IPS-NIHi11 (cell line): ENCODE data around the gene DAAM1.

Experiments
- DNase-seq: peaks from one replicate; pipeline ENCODE4 v3.0.0; 2012; ENCODE audit warnings: mixed read lengths, low spot score

Gene DAAM1

DNA sequence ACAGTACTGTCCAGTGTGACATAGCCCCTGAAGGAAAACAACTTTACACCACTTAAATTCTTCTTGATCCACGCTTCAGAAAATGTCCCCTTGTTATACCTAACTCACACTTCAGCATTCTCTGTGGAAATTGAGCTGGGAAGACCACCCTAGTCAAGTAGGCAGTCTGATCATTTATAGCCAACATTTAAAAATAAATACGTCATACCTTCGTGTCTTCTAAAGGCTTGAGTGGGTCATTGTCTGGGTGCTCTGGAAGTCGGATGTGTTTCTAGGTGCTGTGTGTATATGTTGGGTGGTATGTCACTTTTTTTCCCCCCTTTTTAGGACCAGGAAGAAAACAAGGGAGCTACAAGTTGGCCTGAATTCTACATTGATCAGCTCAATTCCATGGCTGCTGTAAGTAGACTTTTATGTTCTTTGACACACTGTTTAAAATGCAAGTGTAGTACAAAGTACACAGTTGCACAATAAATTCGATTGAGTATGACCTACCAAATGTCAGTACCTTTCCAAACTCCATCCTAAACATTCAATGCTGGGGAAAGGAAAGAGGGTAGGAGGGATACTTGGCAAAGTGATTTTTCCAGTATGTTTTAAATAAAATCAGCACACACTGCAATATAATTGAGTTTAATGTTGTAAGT, 126.6 kb downstream of the DAAM1 start:
- no peak for DNase-seq

DNA sequence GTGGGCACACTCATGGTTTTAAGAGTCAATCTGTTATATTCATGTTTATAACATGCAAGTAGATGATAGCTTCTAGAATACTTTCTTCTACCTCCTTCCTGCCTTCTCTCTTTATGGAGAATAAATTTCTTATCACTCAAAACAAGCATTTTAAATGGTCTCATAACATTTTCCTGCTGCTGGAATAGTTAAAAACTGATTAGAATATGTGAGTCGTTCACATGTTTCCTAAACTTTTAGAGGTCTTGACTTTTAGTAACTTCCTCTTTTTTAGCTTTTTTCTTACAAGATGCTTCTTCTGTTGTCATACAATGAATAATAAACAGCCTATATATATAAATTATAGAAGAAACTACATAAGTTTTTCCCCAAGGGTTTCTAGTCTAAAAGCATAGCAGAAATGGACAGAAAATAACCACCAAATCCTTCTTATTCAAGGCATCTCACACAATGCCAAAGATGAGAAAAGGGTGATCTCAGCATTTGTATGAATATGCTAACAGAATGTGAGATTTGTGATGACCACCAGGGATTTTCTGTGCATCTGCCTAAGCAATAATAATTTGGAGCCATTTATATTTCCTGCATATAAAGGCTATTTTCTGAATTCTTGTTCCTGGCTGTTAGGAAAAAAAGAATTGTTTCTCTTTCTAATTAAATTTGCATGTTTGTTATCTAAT, 127.8 kb downstream of the DAAM1 start:
- DNase-seq: no peak

DNA sequence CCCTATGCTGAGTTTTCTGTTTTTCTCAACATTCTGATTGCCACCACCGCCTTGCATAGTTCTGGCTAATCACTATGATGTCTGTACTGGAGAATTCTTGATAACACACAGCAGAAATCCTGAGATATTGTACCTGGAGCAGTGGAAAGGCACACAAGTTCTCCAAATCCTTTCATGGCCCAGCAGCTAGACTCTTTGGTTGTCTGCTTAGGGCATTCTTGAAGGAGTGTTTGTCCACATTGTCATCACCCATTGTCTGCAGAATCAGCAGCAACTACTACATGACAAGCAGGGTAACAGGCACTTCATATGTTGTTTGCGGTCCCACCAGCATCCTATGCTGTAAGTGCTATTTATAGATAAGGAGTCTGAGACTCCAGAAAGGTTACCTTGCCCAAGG, 128.9 kb downstream of the DAAM1 start:
- no peak for DNase-seq

DNA sequence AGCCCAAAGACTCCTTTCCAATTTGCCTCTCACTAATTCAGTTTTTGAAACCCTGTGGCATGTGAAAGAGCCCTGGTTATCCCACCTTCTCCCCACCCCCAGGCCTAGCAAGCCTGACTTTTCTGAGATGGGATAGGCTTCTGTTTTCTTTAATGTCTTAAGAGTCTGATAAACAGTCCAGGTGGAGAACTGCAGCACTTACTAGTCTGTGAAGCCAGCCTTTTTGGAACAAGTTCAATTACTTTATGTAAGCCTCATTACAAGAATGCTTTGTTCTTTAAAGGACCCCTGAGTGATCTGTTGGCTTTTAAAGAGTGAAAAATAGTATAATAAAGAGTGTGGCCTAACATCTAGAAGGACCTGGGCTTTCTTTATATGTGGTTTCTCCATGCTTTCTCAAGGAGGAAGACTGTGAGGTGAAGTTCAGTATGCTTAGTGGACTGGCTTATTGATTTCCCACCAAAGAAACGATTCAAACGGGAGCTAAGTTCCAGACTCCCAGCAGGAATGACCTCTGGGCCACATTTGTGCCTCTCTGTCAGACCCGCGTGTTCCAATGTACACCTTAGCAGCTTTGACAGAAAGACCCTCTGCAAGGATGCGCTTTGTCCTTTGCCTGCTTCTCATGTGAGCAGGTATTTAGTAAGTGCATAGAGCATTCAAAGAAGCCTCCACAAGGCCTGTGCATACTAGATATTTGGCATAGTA, 129.5 kb downstream of the DAAM1 start:
- no peak for DNase-seq

DNA sequence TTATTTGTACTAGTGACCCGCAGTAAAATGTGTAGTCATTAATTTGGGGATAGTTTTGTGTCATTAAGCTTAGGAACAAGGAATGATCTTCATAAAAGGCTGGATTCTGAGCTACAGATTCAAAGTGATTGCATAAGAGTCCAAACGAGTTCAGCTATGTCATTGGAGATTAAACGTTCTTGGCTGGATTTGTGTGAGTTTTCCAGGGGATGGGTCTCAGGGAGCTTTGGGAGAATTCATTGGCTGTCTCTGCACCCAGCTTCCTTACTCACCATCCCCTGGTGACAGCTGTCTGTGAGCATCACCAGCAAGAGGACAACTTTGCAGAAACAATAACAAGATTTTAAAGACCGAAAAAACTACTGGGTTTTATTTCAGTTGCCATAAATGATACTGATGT, 130.4 kb downstream of the DAAM1 start:
- DNase-seq: no peak

DNA sequence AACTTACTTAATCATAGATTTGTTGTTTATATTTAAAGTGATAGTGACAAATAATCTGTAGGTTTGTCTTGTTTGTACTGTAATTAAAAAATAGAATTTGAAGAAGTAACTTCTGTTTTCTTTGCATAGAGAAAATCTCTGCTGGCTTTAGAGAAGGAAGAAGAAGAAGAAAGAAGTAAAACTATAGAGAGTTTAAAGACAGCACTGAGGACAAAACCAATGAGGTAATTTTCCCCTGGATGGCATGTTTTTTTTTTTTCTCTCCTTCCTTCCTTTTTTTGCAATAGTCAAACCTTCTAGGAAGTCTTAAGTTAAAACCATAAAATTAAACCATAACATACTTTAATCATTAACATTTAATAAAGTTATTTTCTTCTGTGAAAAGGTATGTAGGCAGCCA, 131.9 kb downstream of the DAAM1 start:
- DNase-seq: no peak

DNA sequence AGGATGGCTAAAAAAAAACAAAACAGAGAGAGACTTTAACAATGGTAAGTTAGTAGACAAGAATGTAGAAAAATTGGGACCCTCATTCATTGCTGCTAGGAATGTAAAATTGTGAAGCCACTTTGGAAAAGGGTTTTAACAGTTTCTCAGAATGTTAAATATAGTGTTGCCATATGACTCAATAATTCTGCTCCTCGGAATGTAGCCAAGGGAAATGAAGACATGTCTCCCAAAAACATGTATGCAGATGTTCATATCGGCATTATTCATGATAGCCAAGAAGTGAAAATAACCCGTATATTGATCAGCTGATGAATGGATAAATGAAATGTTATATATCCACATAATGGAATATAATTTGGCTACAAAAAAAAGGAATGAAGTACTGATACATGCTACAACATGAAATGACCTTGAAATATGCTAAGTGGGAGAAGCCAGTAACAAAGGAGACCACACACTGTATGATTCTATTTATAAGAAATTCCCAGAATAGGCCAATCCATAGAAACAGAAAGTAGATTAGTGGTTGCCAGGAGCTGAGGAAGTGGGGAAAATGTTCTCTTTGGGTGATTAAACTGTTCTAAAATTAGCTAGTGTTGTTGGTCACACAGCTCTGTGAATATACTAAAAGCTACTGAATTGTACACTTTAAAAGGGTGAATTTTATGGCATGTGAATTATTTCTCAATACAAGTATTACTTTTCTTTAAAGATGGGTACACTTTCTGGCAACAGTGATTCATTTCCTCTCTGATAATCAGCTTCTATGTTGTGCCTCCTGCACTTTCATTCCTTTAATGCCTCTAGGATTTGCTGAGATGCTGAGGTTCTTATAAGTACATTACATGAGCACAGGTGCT, 132.5 kb downstream of the DAAM1 start:
- no peak for DNase-seq

DNA sequence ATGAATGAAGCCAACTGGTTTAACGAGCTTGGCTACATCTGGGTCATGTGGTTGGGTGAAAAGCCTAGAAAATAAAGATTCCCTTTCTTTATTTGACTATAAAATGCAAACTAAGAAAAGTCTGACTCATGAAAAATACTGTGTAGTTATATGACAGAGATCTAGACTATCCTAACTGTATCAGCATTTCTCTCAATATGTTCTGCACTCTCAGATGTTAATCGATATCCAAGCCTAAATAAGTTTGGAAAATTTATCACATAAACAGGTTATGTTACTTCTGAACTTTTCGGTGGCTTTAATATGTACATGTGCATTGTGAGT, 133.1 kb downstream of the DAAM1 start:
- DNase-seq: no peak

DNA sequence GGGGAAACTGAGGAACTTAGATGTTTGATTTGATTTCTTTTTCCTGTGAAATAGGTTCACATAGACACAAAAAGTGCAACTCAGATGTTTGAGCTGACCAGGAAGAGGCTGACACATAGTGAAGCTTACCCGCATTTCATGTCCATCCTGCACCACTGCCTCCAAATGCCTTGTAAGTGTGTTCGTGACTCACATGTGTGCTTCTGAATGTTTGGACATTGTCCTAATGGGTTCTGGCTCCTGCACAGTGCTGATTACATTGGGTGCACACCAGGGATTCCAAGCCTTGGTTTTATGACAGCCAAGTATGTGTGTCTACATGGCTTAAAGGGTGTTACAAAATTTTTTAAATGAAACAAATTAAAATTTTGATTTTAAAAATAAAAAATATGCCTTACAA, 137.4 kb downstream of the DAAM1 start:
- no peak for DNase-seq

DNA sequence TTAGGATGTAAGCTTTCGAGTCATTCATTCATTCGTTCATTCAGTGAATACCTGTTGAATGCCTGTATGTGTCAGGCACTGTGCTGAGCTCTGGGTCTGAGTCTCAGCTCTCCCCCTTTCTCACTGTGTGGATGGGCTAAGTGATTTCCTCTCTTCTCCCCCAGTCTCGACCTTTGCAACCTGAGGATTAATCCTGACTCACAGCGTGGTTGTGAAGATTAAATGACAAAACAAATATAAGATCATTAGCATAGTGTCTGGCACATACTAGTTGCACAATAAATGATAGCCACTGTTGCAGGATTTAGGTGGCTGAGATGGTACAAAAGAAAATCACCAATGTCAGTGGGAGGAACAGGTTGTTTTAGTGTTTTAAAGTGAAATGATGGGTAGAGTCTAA, 140.0 kb downstream of the DAAM1 start:
- no peak for DNase-seq

DNA sequence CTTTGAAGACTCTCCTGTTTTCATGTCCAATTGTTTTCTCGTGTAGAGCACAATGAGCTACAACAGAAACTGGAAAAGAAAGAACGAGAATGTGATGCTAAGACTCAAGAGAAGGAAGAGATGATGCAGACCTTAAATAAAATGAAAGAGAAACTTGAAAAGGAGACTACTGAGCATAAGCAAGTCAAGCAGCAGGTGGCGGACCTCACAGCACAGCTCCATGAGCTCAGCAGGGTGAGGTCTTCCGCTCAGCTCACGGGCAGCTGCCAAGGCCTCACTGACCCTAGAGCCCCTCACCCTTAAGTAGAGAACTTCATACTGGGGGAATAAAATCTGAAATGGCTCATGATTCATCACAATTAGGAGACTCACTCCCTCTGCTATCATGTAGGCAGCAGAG, 142.0 kb downstream of the DAAM1 start:
- DNase-seq: no peak

DNA sequence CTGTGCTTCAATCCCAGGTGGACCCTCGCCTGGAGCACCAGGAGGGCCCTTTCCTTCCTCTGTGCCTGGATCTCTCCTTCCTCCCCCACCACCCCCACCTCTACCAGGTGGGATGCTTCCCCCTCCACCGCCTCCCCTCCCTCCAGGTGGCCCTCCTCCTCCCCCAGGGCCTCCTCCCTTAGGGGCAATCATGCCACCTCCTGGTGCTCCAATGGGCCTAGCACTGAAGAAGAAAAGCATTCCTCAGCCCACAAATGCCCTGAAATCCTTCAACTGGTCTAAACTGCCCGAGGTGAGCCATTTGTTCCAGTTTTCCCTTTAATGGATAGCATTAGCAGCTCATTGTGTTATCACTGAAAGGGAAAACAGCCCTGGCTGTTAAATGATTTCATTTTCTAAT, 142.8 kb downstream of the DAAM1 start:
- DNase-seq: no peak

DNA sequence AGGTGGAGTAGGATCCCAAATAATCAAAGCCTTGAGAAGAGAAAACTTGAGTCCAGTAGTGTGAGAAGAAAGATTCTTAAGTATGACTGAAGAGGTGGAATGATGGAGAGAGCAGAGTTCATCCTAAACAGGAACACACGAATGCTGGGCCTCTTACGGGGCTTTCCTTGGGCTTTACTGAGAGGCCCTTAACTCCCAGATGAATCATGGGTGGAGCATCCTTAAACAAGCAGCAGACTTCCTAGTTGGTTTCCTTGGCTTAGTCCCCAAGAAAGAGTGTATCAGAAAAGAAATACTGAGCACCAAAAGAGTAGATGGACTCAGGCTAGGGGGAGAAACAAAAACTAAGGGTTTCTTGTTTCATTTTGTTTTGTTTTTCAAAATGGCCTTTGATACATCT, 144.3 kb downstream of the DAAM1 start:
- DNase-seq: no peak

DNA sequence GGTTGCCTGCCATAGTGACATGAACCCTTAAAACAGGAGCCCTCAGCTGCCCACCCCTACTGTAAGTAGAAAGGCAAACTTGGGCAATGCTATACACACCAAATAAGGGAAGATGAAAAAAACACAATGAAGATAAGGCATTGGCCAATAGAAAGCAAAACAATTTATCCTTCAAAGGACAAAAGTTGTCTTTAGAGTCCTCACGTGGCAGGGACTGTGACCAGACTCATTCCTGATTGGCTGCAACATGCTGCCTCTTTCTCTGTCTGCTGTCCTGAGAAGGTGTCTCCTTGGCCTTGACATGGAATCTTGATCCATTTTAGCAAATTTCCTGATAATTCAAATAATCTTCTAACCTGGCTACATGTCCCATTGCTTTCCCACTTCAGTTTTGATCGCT, 144.8 kb downstream of the DAAM1 start:
- DNase-seq: no peak

DNA sequence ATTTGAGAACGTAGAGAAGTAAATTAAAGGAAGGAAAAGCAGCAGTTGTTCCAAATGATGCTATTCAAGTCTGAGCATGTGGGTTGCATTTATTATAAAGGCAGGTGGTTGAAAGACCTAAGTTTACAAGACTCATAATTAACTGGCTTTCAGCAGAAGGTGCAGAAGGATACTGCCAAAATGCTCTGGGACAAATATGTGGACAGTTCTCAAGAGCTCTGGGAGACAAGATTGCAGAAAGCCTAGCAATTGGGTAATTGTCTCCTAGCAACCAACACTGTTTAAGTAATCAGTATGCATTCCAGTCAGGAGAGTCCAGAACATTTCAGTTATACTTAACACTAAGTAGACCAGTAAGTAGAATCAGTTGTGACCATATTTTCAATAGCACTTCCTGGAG, 145.2 kb downstream of the DAAM1 start:
- peak; percentile 22 for DNase-seq

DNA sequence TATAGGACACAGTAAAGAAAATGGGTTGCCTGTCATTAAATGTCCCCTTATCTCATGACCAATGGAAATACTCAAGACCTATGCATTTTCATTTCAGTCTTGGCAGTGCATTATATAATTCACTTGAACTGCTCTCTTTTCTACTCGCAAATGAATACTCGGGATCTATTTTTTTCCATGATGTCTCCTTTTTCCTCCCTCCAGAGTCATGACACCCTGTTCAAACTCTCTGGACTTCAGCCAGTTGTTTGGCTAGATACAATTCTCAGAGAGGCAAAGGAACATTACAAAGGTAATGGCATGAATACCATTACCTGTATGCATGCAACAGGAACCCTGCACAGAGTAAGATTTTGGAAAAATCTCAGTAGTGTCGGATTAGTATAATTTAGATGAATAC, 145.8 kb downstream of the DAAM1 start:
- DNase-seq: no peak

DNA sequence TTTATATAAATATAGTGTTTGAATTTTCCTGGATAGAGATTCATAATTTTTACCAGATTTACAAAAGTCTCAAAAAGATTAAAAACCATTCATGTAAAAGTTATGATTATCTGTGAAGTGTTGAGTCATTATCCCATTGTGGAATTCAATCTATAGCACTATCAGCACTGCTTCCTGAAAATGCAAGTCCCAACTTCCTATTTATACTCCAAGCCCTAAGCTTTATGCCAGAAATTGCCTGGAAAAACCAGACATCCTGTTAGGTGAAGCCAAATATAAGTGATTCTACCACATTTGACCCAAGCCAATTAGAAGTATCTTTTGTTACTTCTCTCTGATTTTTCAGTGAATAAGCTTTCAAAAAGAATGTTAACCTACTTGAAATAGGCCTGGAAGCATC, 147.6 kb downstream of the DAAM1 start:
- no peak for DNase-seq

DNA sequence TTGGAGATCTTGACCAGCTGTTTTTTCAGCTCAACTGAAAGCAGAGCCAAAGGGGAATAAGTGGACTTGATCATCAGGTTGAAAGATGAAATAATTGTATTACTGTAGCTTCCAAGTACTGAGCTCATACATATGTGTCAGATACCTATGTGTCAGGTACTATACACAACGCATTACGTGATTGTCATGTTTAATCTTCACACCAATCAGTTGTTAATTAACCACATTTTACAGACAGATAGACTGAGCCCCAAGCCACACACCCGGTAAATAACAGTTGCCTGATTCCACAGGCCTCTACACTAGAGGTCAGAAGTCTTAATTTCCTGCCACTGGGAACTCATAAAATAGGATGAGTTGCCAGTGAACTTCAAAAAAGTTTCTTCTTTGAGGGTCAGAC, 148.2 kb downstream of the DAAM1 start:
- DNase-seq: no peak

DNA sequence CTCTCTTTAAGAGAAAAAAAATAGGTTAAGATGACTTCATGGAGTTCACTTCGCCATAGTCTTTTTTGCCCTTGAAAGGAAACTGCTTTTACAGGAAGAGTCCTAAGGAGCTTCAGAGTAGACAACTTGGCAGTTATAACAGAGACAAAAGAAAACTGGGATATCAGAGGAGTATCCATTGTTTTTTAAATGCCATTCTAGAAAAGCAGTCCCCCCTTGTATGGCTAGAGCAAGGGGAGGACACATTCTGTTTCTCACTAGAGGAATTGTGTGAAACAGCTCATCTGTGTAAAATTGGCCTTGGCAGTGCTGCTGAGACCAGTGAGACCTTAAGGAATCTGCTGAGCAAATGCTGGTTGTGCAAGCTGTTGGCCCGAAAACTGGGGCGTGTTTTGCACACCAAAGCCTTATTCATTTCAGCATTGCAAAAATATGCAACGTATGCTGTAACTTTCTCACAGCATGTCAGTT, 148.7 kb downstream of the DAAM1 start:
- DNase-seq: no peak

DNA sequence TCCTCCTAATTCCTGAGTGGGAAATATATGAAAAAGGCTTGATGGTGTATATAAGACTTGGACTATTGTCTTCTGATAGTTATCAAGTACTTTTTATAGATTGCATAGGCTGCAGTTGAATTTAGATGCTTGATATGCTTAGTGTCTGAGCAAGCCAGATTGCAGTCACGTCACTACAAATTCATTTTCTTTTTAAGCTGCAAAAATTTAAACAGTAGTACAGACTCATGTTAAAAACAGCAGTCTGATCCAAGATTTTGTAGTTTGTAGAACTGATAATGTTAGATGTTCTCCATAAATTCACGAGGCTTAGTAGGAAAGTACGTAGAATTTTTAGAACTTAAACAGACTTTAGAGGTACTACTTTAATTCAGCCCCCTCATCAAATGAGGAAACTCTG, 150.3 kb downstream of the DAAM1 start:
- no peak for DNase-seq

DNA sequence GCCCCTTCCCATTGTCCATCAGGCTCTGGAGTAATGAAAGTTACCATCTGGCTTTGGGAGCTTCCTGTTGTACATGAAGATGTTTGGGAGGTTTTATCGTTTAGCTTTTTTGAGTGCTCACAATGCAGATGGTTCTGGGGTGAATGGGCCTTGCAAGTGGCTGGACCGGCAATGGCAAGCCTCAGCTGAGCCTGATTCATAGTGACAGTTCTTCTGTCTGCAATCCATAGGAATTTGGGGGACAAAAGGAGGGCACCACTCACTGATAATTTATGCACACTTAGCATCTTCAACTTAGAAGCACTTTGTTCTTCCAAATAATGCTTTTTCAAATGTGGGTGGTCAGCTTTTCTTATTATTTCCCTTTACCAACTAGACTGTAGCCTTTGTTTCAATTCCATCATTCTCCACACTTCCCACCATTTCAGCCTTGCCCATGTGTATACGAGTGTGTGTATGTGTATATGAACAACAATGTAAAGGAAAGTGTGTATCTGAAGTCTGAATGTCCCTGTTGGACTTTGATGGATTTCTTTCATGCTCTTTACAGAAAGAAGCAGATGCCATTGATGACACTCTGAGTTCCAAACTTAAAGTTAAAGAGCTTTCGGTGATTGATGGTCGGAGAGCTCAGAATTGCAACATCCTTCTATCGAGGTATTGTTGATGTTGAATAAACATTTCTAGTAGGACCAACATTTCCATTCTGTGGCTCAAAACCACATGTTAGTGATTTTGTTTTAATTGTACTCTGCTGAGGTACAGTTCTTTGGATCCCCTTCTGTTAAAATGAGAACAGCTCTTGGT, 151.3 kb downstream of the DAAM1 start:
- DNase-seq: no peak
